ENCODE measurements around the gene PSMB7. TPM values are rescaled to one million over a fixed set of nuclear protein-coding genes. Genes with fewer than 3 reads are reported as not detected.
A peak's percentile ranks its signal among the peaks of the same experiment; 100 is the strongest.

Gene PSMB7
- total and polyA plus RNA-seq, 2 donors = 110 to 152 TPM

GRCh38 chr9:124349267-124349666 lies 66.0 kb downstream of the PSMB7 start:
- DNase-seq (ENCODE audit: extremely low spot score) = no peak
- Histone ChIP-seq H3K4me1 (ENCODE audit: insufficient read depth) (no peaks in the 10 kb centered on the region), H3K36me3 (ENCODE audit: insufficient read depth) (no peaks in the 10 kb centered on the region), H3K4me3 (ENCODE audit: low read depth, low read length) (no peak overlapping the region), H3K27ac (ENCODE audit: low read depth) (no peak overlapping the region)
- 89% methylated on average over 8 of the region's 8 CpGs for WGBS

GRCh38 chr9:124348831-124349230 lies 66.4 kb downstream of the PSMB7 start:
- no peak overlapping the region for H3K27ac ChIP-seq (ENCODE audit: low read depth)
- WGBS = 91% methylated on average over 12 of the region's 12 CpGs
- no peak overlapping the region for H3K4me3 ChIP-seq (ENCODE audit: low read depth, low read length)
- no peaks in the 10 kb centered on the region for H3K36me3 ChIP-seq (ENCODE audit: insufficient read depth)
- no peaks in the 10 kb centered on the region for H3K4me1 ChIP-seq (ENCODE audit: insufficient read depth)
- DNase-seq (ENCODE audit: extremely low spot score) = no peak

GRCh38 chr9:124348363-124348762 lies 66.9 kb downstream of the PSMB7 start:
- H3K4me1 ChIP-seq (ENCODE audit: insufficient read depth) = no peaks in the 10 kb centered on the region
- DNase-seq (ENCODE audit: extremely low spot score) = no peak
- H3K4me3 ChIP-seq (ENCODE audit: low read depth, low read length) = no peak overlapping the region
- H3K27ac ChIP-seq (ENCODE audit: low read depth) = no peak overlapping the region
- H3K36me3 ChIP-seq (ENCODE audit: insufficient read depth) = no peaks in the 10 kb centered on the region
- WGBS = 96% methylated on average over 3 of the region's 3 CpGs

GRCh38 chr9:124347968-124348358 lies 67.3 kb downstream of the PSMB7 start:
- WGBS = 83% methylated on average over 8 of the region's 8 CpGs
- no peaks in the 10 kb centered on the region for H3K36me3 ChIP-seq (ENCODE audit: insufficient read depth)
- H3K4me3 ChIP-seq (ENCODE audit: low read depth, low read length) = no peak overlapping the region
- no peak for DNase-seq (ENCODE audit: extremely low spot score)
- H3K27ac ChIP-seq (ENCODE audit: low read depth) = no peak overlapping the region
- no peaks in the 10 kb centered on the region for H3K4me1 ChIP-seq (ENCODE audit: insufficient read depth)

GRCh38 chr9:124347206-124347967 lies 67.9 kb downstream of the PSMB7 start:
- WGBS = 68% methylated on average over 26 of the region's 26 CpGs
- H3K36me3 ChIP-seq (ENCODE audit: insufficient read depth) = no peaks in the 10 kb centered on the region
- no peak overlapping the region for H3K4me3 ChIP-seq (ENCODE audit: low read depth, low read length)
- H3K27ac ChIP-seq (ENCODE audit: low read depth) = no peak overlapping the region
- H3K4me1 ChIP-seq (ENCODE audit: insufficient read depth) = no peaks in the 10 kb centered on the region
- DNase-seq (ENCODE audit: extremely low spot score) = no peak

- no peak overlapping the region for H3K27ac ChIP-seq (ENCODE audit: low read depth)
- no peaks in the 10 kb centered on the region for H3K36me3 ChIP-seq (ENCODE audit: insufficient read depth)
- H3K4me3 ChIP-seq (ENCODE audit: low read depth, low read length) = no peak overlapping the region
- WGBS = 90% methylated on average over 34 of the region's 34 CpGs
- DNase-seq (ENCODE audit: extremely low spot score) = no peak
- no peaks in the 10 kb centered on the region for H3K4me1 ChIP-seq (ENCODE audit: insufficient read depth)
Observed at GRCh38 chr9:124346347-124347163, 68.7 kb downstream of the PSMB7 start.

- H3K36me3 ChIP-seq (ENCODE audit: insufficient read depth) = no peaks in the 10 kb centered on the region
- H3K4me3 ChIP-seq (ENCODE audit: low read depth, low read length) = no peak overlapping the region
- H3K4me1 ChIP-seq (ENCODE audit: insufficient read depth) = no peaks in the 10 kb centered on the region
- no peak overlapping the region for H3K27ac ChIP-seq (ENCODE audit: low read depth)
- WGBS = 83% methylated on average over 9 of the region's 9 CpGs
- DNase-seq (ENCODE audit: extremely low spot score) = no peak
Observed at GRCh38 chr9:124345751-124346281, 69.4 kb downstream of the PSMB7 start.

GRCh38 chr9:124345063-124345462 lies 70.2 kb downstream of the PSMB7 start:
- Histone ChIP-seq H3K27ac (ENCODE audit: low read depth) (no peak overlapping the region), H3K4me3 (ENCODE audit: low read depth, low read length) (no peak overlapping the region), H3K4me1 (ENCODE audit: insufficient read depth) (no peaks in the 10 kb centered on the region), H3K36me3 (ENCODE audit: insufficient read depth) (no peaks in the 10 kb centered on the region)
- WGBS = 85% methylated on average over 14 of the region's 14 CpGs
- DNase-seq (ENCODE audit: extremely low spot score) = no peak

GRCh38 chr9:124344291-124345050 lies 70.8 kb downstream of the PSMB7 start:
- no peak for DNase-seq (ENCODE audit: extremely low spot score)
- Histone ChIP-seq H3K4me3 (ENCODE audit: low read depth, low read length) (no peak overlapping the region), H3K27ac (ENCODE audit: low read depth) (no peak overlapping the region), H3K36me3 (ENCODE audit: insufficient read depth) (no peaks in the 10 kb centered on the region), H3K4me1 (ENCODE audit: insufficient read depth) (no peaks in the 10 kb centered on the region)
- WGBS = 92% methylated on average over 29 of the region's 29 CpGs

- Histone ChIP-seq H3K4me1 (ENCODE audit: insufficient read depth) (no peaks in the 10 kb centered on the region), H3K36me3 (ENCODE audit: insufficient read depth) (no peaks in the 10 kb centered on the region), H3K27ac (ENCODE audit: low read depth) (peak overlapping the region; percentile 45), H3K4me3 (ENCODE audit: low read depth, low read length) (no peak overlapping the region)
- WGBS = 80% methylated on average over 23 of the region's 23 CpGs
- DNase-seq (ENCODE audit: extremely low spot score) = no peak
Observed at GRCh38 chr9:124343533-124344290, 71.5 kb downstream of the PSMB7 start.

GRCh38 chr9:124342776-124343485 lies 72.3 kb downstream of the PSMB7 start:
- Histone ChIP-seq H3K4me1 (ENCODE audit: insufficient read depth) (no peaks in the 10 kb centered on the region), H3K4me3 (ENCODE audit: low read depth, low read length) (no peak overlapping the region), H3K27ac (ENCODE audit: low read depth) (peak overlapping the region; percentile 47), H3K36me3 (ENCODE audit: insufficient read depth) (no peaks in the 10 kb centered on the region)
- DNase-seq (ENCODE audit: extremely low spot score) = peak; percentile 17
- WGBS = 20% methylated on average over 26 of the region's 26 CpGs

GRCh38 chr9:124342402-124342775 lies 72.9 kb downstream of the PSMB7 start:
- H3K4me3 ChIP-seq (ENCODE audit: low read depth, low read length) = no peak overlapping the region
- H3K36me3 ChIP-seq (ENCODE audit: insufficient read depth) = no peaks in the 10 kb centered on the region
- no peaks in the 10 kb centered on the region for H3K4me1 ChIP-seq (ENCODE audit: insufficient read depth)
- 85% methylated on average over 11 of the region's 11 CpGs for WGBS
- H3K27ac ChIP-seq (ENCODE audit: low read depth) = no peak overlapping the region
- no peak for DNase-seq (ENCODE audit: extremely low spot score)
